Epithelial cell of proximal tubule (primary cell): ENCODE measurements around the gene PLCB1. TPM values are rescaled to one million over a fixed set of nuclear protein-coding genes. Genes with fewer than 3 reads are reported as not detected.
"Not testable (repeated sequence)": the region's sequence is repeated elsewhere in the genome, so short reads cannot be mapped to it uniquely, and the experiment has no call there.

Experiments
- DNase-seq: peaks from one replicate; pipeline ENCODE4 v3.0.0-alpha.2; 2011; ENCODE audit warnings: low read depth
- H3K4me3 ChIP-seq: 2 replicates; pipeline ENCODE4 v1.5.1; 2011; ENCODE audit warnings: low read depth, mild to moderate bottlenecking, low read length
- CTCF ChIP-seq: conservative IDR thresholded peaks from 2 replicates; pipeline ENCODE4 v1.5.1; 2012; ENCODE audit warnings: low read depth, mild to moderate bottlenecking, low read length
- total RNA-seq: library from RNA; depleted of rRNA; stranded (reverse); fragments of >200 nt; gene quantifications from 2 replicates; pipeline ENCODE4 v1.2.3, GENCODE V29; 2015

PLCB1 gene
- total RNA-seq, 1 donor from 2014 or later: 2.2 TPM

GRCh38 chr20:8372824-8373380 is 240.8 kb downstream of the PLCB1 start:
- no peak for DNase-seq
- no peak for TF ChIP-seq CTCF
- no peak overlapping the region for H3K4me3 ChIP-seq

GRCh38 chr20:8373579-8373978 is 241.5 kb downstream of the PLCB1 start:
- no peak for TF ChIP-seq CTCF
- DNase-seq: no peak
- no peak overlapping the region for H3K4me3 ChIP-seq

- TF ChIP-seq CTCF: no peak
- DNase-seq: no peak
- no peak overlapping the region for H3K4me3 ChIP-seq
Observed at GRCh38 chr20:8375898-8376297, 243.8 kb downstream of the PLCB1 start.

- no peak overlapping the region for H3K4me3 ChIP-seq
- no peak for TF ChIP-seq CTCF
- DNase-seq: no peak
Observed at GRCh38 chr20:8376940-8377339, 244.9 kb downstream of the PLCB1 start.

GRCh38 chr20:8379125-8379524 is 247.1 kb downstream of the PLCB1 start:
- not testable (repeated sequence) for DNase-seq, H3K4me3 ChIP-seq

GRCh38 chr20:8385247-8385646 is 253.2 kb downstream of the PLCB1 start:
- H3K4me3 ChIP-seq: no peak overlapping the region
- DNase-seq: no peak
- TF ChIP-seq CTCF: no peak

- no peak for DNase-seq
- no peak overlapping the region for H3K4me3 ChIP-seq
- no peak for TF ChIP-seq CTCF
Observed at GRCh38 chr20:8386991-8387390, 254.9 kb downstream of the PLCB1 start.

- no peak overlapping the region for H3K4me3 ChIP-seq
- DNase-seq: no peak
- no peak for TF ChIP-seq CTCF
Observed at GRCh38 chr20:8388141-8388540, 256.1 kb downstream of the PLCB1 start.
